DOHH2 (cell line): ENCODE measurements around the gene FNDC11.

ENCODE experiments used
- H3F3A ChIP-seq: fragments of 200-600 bp; sonication (generic), shearing (Covaris generic); 2 replicates; pipeline ENCODE4 v1.6.0; 2016; ENCODE audit warnings: antibody characterized with exemption, mild to moderate bottlenecking; ENCODE audit not compliant: control insufficient read depth, insufficient read depth
- H3K27ac ChIP-seq: fragments of 200-600 bp; sonication (generic); 2 replicates; pipeline ENCODE4 v1.5.1; 2014; ENCODE audit warnings: low read depth, mild to moderate bottlenecking, low read length, moderate library complexity
- H3K27me3 ChIP-seq: fragments of 200-600 bp; sonication (generic); 2 replicates; pipeline ENCODE4 v1.6.1; 2014; ENCODE audit warnings: mild to moderate bottlenecking, low read length, mixed read lengths; ENCODE audit not compliant: control insufficient read depth
- H3K36me3 ChIP-seq: fragments of 200-600 bp; sonication (generic); 2 replicates; pipeline ENCODE4 v1.6.1; 2014; ENCODE audit warnings: mild to moderate bottlenecking, low read length, moderate library complexity, mixed read lengths; ENCODE audit not compliant: control insufficient read depth
- H3K4me1 ChIP-seq: fragments of 200-600 bp; sonication (generic); 2 replicates; pipeline ENCODE4 v1.6.1; 2014; ENCODE audit warnings: mild to moderate bottlenecking, low read length, mixed read lengths; ENCODE audit not compliant: control insufficient read depth
- H3K4me2 ChIP-seq: fragments of 200-600 bp; sonication (generic); 2 replicates; pipeline ENCODE4 v1.6.0; 2014; ENCODE audit warnings: mild to moderate bottlenecking, low read length, moderate library complexity
- H3K4me3 ChIP-seq: fragments of 200-600 bp; sonication (generic); 2 replicates; pipeline ENCODE4 v1.5.1; 2014; ENCODE audit warnings: mild to moderate bottlenecking, low read length, mixed read lengths
- H3K79me2 ChIP-seq: fragments of 200-600 bp; sonication (generic); 2 replicates; pipeline ENCODE4 v1.6.1; 2014; ENCODE audit warnings: mild to moderate bottlenecking, low read length, mixed read lengths; ENCODE audit not compliant: control insufficient read depth
- H3K9me2 ChIP-seq: fragments of 200-600 bp; sonication (generic); replicated peaks from 2 replicates; pipeline ENCODE4 v1.6.1; 2014; ENCODE audit warnings: mild to moderate bottlenecking, low read length, mixed read lengths; ENCODE audit not compliant: control insufficient read depth
- H3K9me3 ChIP-seq: fragments of 200-600 bp; sonication (generic); 2 replicates; pipeline ENCODE4 v1.6.1; 2014; ENCODE audit warnings: antibody characterized with exemption, low read length, mixed read lengths; ENCODE audit not compliant: control insufficient read depth, insufficient read depth
- H4K20me1 ChIP-seq: fragments of 200-600 bp; sonication (generic); 2 replicates; pipeline ENCODE4 v1.6.0; 2014; ENCODE audit warnings: low read depth, mild to moderate bottlenecking, antibody characterized with exemption, low read length, moderate library complexity; ENCODE audit not compliant: control insufficient read depth, insufficient read depth
- CTCF ChIP-seq: fragments of 200-600 bp; sonication (generic); IDR thresholded peaks from one replicate; pipeline ENCODE4 v1.5.1; 2014; ENCODE audit warnings: antibody characterized with exemption, mild to moderate bottlenecking, low read depth, low read length; ENCODE audit not compliant: poor library complexity, severe bottlenecking
- EZH2phosphoT487 ChIP-seq: fragments of 200-600 bp; sonication (generic); IDR thresholded peaks from 2 replicates; pipeline ENCODE4 v1.6.1; 2017; ENCODE audit warnings: borderline replicate concordance, mild to moderate bottlenecking, antibody characterized with exemption, low read length, moderate library complexity, mixed read lengths

The FNDC11 gene

DNA sequence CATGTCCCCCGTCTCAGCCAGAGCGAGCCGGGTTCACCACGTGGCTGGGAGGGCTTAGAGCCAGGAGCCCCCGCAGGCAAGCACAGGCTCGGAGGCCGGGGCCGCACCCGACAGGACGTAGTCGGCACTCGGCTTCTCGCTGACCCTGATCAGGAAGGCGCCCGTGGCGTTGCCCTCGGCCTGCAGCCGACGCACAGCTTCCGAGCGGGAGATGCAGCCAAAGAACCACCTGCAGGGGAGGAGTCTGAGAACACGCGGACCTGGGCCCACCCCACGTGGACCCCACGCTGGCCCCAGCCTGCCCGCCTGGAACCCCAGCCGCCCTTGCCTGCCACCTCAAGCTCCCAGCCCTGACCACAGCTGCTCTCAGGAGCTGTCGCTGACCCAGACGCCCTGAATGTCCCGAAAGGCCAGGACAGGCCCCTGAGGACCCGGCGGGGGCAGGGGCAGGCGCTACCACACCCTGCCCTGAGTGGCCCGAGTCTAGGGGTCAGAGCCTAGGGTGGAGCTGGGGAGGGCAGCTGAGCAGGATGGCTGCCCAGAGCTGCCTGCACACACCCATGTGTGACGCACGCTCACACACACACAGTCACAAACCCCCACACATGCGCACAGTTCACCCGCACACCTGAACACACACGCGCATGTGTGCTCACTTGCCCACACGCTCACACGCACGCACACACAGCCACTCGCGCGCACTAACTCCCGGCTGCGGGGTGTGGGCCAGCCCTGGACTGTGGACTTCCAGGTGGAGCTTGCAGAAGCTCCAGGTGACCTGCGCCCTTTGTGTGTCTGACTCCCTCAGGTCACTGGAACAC is 18.9 kb upstream of the FNDC11 start:
- H3K4me3 ChIP-seq, result no peak overlapping the region
- H3K4me2 ChIP-seq, result no peak overlapping the region
- no peaks in the 10 kb centered on the region for H3K27me3 ChIP-seq
- no peaks in the 10 kb centered on the region for H3K9me3 ChIP-seq
- H3K4me1 ChIP-seq, result peaks cover 25% of the 10 kb centered on the region
- no peaks in the 10 kb centered on the region for H3K9me2 ChIP-seq
- no peaks in the 10 kb centered on the region for H3K36me3 ChIP-seq
- no peaks in the 10 kb centered on the region for H4K20me1 ChIP-seq
- no peaks in the 10 kb centered on the region for H3F3A ChIP-seq
- H3K79me2 ChIP-seq, result no peaks in the 10 kb centered on the region
- TF ChIP-seq EZH2phosphoT487 (no peak), CTCF (no peak)
- no peak overlapping the region for H3K27ac ChIP-seq

DNA sequence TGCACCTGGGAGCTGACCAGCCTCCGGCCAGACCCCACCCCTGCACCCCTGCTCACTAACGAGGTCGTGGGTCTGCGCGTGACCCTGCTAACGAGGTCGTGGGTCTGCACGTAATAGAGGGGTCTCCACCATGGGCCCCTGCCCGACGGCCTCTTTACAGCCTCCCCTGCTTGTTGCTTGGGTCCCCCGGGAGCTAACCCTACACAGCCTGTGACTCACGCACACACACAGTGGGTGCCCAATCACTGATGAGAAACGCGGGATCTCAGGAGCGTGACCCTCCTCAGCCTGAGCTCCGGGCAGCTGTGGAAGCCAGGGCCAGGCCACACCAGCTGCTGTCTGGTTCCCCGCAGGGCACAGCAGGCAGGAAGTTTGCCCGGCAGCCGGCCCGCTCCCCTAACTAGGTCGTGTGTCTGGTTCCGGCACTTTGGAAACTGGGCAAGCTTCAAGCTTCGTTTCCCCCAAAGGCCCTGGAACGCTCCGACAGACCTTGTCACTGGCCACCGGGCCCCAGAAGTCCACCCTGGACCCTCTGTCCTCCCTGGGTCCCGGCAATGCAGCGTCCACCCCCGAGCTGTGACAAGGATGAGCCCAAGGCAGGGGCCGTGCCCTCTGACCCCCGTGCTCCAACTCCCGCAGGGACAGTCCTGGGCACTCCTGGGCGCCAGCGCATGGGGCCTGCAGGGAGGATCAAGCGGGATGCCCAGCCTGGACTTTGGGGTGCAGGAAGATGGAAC is 17.6 kb upstream of the FNDC11 start:
- no peaks in the 10 kb centered on the region for H3K79me2 ChIP-seq
- H3K9me3 ChIP-seq, result no peaks in the 10 kb centered on the region
- H3K9me2 ChIP-seq, result no peaks in the 10 kb centered on the region
- no peaks in the 10 kb centered on the region for H3K27me3 ChIP-seq
- H3K36me3 ChIP-seq, result no peaks in the 10 kb centered on the region
- no peaks in the 10 kb centered on the region for H3F3A ChIP-seq
- no peak for TF ChIP-seq EZH2phosphoT487
- TF ChIP-seq CTCF, result no peak
- no peak overlapping the region for H3K4me3 ChIP-seq
- no peaks in the 10 kb centered on the region for H4K20me1 ChIP-seq
- H3K4me1 ChIP-seq, result peaks cover 25% of the 10 kb centered on the region
- H3K4me2 ChIP-seq, result peak overlapping the region; percentile 95
- no peak overlapping the region for H3K27ac ChIP-seq

DNA sequence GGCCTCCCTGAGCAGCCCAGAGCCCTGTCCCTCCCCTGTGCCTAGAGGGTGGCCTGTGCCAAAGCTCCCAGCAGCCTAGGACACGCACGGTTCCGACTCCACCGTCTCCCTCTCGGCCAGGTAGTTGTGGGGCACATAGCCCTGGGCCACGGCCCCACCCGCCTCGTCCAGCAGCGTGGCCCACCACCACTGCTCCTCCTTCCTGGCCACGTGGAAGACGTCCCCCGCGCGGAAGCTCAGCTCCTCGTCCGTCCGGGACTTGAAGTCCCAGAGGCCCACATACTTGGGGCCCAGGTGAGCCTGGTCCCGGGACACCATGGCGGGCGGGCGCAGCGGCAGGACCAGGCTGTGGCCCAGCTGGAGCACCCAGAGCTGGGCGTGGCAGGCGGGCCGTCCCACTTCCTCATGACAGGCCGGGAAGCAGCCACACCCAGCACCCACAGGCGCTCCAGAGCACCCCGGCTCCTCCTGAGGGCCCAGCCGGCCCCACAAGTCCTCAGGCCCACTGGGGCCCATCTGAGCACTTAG is 16.9 kb upstream of the FNDC11 start, which contains the start of gene PTK6:
PTK6 (minus strand) TSS at position 380 of the 528 bp plus-strand sequence; CDS start at position 318, 62 bp downstream.
- Histone ChIP-seq H3K27ac (peak within 1 kb of the TSS; percentile 36), H3K4me3 (peak within 1 kb of the TSS; percentile 73)

More for the DNA sequence above, 16.9 kb upstream of the FNDC11 start, which contains the start of gene PTK6:
- H3K27me3 ChIP-seq, result no peaks in the 10 kb centered on the region
- no peaks in the 10 kb centered on the region for H4K20me1 ChIP-seq
- H3K4me1 ChIP-seq, result peaks cover 25% of the 10 kb centered on the region
- no peaks in the 10 kb centered on the region for H3F3A ChIP-seq
- no peaks in the 10 kb centered on the region for H3K36me3 ChIP-seq
- no peaks in the 10 kb centered on the region for H3K9me3 ChIP-seq
- H3K79me2 ChIP-seq, result no peaks in the 10 kb centered on the region
- no peaks in the 10 kb centered on the region for H3K9me2 ChIP-seq
- H3K4me2 ChIP-seq, result peak within 1 kb of the TSS; percentile 95
- TF ChIP-seq EZH2phosphoT487, result no peak
- TF ChIP-seq CTCF, result no peak
